A549 (cell line): ENCODE measurements around the gene CXorf51B. TPM values are rescaled to one million over a fixed set of nuclear protein-coding genes. Genes with fewer than 3 reads are reported as not detected.

Source experiments
- ATAC-seq, 2 experiments: fragments of 200-7000 bp in 1 of 2; fragments of >200 bp in 1 of 2; cut with Nextera tagmentation in 1 of 2; cut with Tn5 transposase in 1 of 2; 3 replicates each; pipeline versions ENCODE4 v1.8.0 to v1.9.1; 2018 to 2020; ENCODE audit warnings: mild to moderate bottlenecking in 1 of 2, moderate library complexity in 1 of 2
- CTCF ChIA-PET: fragments of 300-600 bp; sonication (Branson Sonifier 250); formaldehyde crosslinking; extraction: SDS; loops from one replicate; lab custom pipeline; 2021; ENCODE audit warnings: antibody characterized with exemption, inconsistent platforms; lab: Yijun Ruan, JAX
- POLR2A ChIA-PET: fragments of 350-600 bp; formaldehyde crosslinking; extraction: SDS; loops from one replicate; lab custom pipeline; 2021; ENCODE audit warnings: antibody characterized with exemption, inconsistent platforms; lab: Yijun Ruan, JAX
- DNase-seq, 2 experiments: peaks; one replicate each; pipeline versions ENCODE4 v3.0.0 to v3.0.0-alpha.2; 2011 to 2016; ENCODE audit warnings: low read depth in 1 of 2, low spot score in 1 of 2
- FAIRE-seq: peaks from 2 replicates; lab custom pipeline; 2011; peaks lifted over from hg19 to GRCh38; lab: Jason Lieb, UNC
- H3K27ac ChIP-seq, 2 experiments: fragments of >200 bp; sonication (Bioruptor Twin); formaldehyde crosslinking; 3 replicates each; pipeline ENCODE4 v1.5.1; 2016 to 2017
- H3K4me1 ChIP-seq: fragments of >200 bp; sonication (Bioruptor Twin); formaldehyde crosslinking; 3 replicates; pipeline ENCODE4 v1.6.1; 2016
- H3K4me2 ChIP-seq: fragments of >200 bp; sonication (Bioruptor Twin); formaldehyde crosslinking; 3 replicates; pipeline ENCODE4 v1.6.1; 2016
- H3K4me3 ChIP-seq: fragments of >200 bp; sonication (Bioruptor Twin); formaldehyde crosslinking; 3 replicates; pipeline ENCODE4 v1.5.1; 2016
- H3K9me3 ChIP-seq: fragments of >200 bp; sonication (Bioruptor Twin); formaldehyde crosslinking; 3 replicates; pipeline ENCODE4 v1.6.1; 2016
- CHD2 ChIP-seq: fragments of 150-350 bp; IDR thresholded peaks from 2 replicates; pipeline ENCODE4 v1.6.1; 2014; ENCODE audit warnings: low read length; ENCODE audit not compliant: partially characterized antibody
- EHF ChIP-seq: fragments of 250-450 bp; sonication (Bioruptor Pico); IDR thresholded peaks from 2 replicates; pipeline ENCODE4 v1.5.0; 2020; ENCODE audit warnings: mild to moderate bottlenecking
- HOXB13 ChIP-seq: fragments of 250-450 bp; sonication (Bioruptor Pico); IDR thresholded peaks from 2 replicates; pipeline ENCODE4 v1.5.0; 2020; ENCODE audit warnings: low read depth, mild to moderate bottlenecking, moderate library complexity
- JUNB ChIP-seq: fragments of >200 bp; sonication (Bioruptor Twin); formaldehyde crosslinking; IDR thresholded peaks from 2 replicates; pipeline ENCODE4 v1.6.1; 2016
- KDM5A ChIP-seq: fragments of 200-600 bp; sonication (generic); IDR thresholded peaks from 2 replicates; pipeline ENCODE4 v1.6.1; 2016; ENCODE audit warnings: antibody characterized with exemption, mild to moderate bottlenecking
- SREBF2 ChIP-seq: fragments of 450-650 bp; IDR thresholded peaks from 2 replicates; pipeline ENCODE4 v1.6.1; 2014; ENCODE audit warnings: mild to moderate bottlenecking, moderate library complexity
- ZNF302 ChIP-seq: fragments of 250-450 bp; sonication (Bioruptor Pico); IDR thresholded peaks from 2 replicates; pipeline ENCODE4 v1.9.0; 2021; ENCODE audit warnings: inconsistent platforms, mild to moderate bottlenecking, moderate library complexity
- WGBS: methylation state at CpG from one replicate; pipeline ENCODE4 v1.1.6; 2017; ENCODE audit errors: missing lambda C conversion rate; 5-methylcytosine and 5-hydroxymethylcytosine counted together
- polyA plus RNA-seq, 4 experiments: library from polyadenylated mRNA; depleted of rRNA in 3 of 4; stranded (reverse); fragments of >200 nt; fragmentation: RNase III in 1 of 4; extraction: RNeasy Plus Mini Kit Qiagen cat#74134 plus additional on column Dnase treatment in 1 of 4; gene quantifications; 2 replicates in 3 of 4; 3 replicates in 1 of 4; pipeline ENCODE4 v1.2.3, GENCODE V29; 2011 to 2017

CXorf51B gene
- polyA plus RNA-seq, 2 of the 4 experiments (the other 2 are of a cell fraction) = not detected

DNA sequence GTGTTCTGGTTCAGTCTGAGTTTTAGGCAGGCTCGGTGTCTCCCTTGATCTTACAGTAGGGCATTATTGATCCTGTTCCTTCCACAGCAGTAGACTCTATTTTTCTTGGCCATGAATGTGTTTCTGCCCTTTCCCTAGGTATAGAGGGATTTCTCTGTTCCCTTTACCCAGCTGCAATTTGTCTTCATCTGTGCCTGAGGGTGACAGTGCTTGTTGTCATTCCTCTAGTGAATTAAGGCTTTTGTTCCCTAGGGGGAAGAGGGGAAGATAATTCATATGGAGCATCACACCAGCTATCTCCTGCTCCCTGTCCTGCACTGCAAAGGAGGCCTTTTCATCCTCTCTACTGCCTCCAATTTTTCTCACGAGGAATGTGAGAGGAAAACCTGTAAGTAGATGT lies 44.7 kb downstream of the CXorf51B start:
- CTCF ChIA-PET = no interaction called here
- H3K4me3 ChIP-seq = no peak overlapping the region
- TF ChIP-seq ZNF302 (CRISPR knock-in tag) (no peak), KDM5A (no peak), CHD2 (no peak), HOXB13 (no peak), SREBF2 (no peak), EHF (CRISPR knock-in tag) (no peak), JUNB (no peak)
- TF ChIP-seq, all 56 proteins: peak for 0
- Histone ChIP-seq H3K27ac (no peak overlapping the region), H3K9me3 (no peaks in the 10 kb centered on the region), H3K4me2 (no peak overlapping the region), H3K4me1 (no peaks in the 10 kb centered on the region)
- FAIRE-seq (no peak), ATAC-seq (no peak), DNase-seq (no peak)
- WGBS = 0% methylated on average over 2 of the region's 2 CpGs
- POLR2A ChIA-PET = no interaction called here

Other genes starting within 250 kb of the CXorf51B start
- not detected in 2 replicates for gene CXorf51A, start 5.0 kb downstream of the CXorf51B start, polyA plus RNA-seq (2011; rRNA removed)
- gene CXorf51A, start 5.0 kb downstream of the CXorf51B start, polyA plus RNA-seq (2017; fragmentation: RNase III; extraction: RNeasy Plus Mini Kit Qiagen cat#74134 plus additional on column Dnase treatment) = not detected in 3 replicates